ENCODE measurements around the gene TTC34.

The TTC34 gene

GRCh38 chr1:2641381-2642130, 159.9 kb downstream of the TTC34 start:
- DNase-seq (ENCODE audit: low spot score), result no peak

GRCh38 chr1:2640626-2641025, 160.9 kb downstream of the TTC34 start:
- DNase-seq (ENCODE audit: low spot score), result no peak

GRCh38 chr1:2639607-2640521, 161.6 kb downstream of the TTC34 start:
- DNase-seq (ENCODE audit: low spot score), result no peak

- no peak for DNase-seq (ENCODE audit: low spot score)
Measured at GRCh38 chr1:2639203-2639602, 162.3 kb downstream of the TTC34 start.

GRCh38 chr1:2638466-2639115, 162.9 kb downstream of the TTC34 start:
- no peak for DNase-seq (ENCODE audit: low spot score)

- DNase-seq (ENCODE audit: low spot score), result no peak
Measured at GRCh38 chr1:2637442-2638145, 163.9 kb downstream of the TTC34 start.

- no peak for DNase-seq (ENCODE audit: low spot score)
Measured at GRCh38 chr1:2636733-2637132, 164.8 kb downstream of the TTC34 start.

- DNase-seq (ENCODE audit: low spot score), result no peak
Measured at GRCh38 chr1:2635361-2636010, 166.0 kb downstream of the TTC34 start.

GRCh38 chr1:2633936-2634491, 167.5 kb downstream of the TTC34 start:
- no peak for DNase-seq (ENCODE audit: low spot score)

GRCh38 chr1:2633366-2633935, 168.0 kb downstream of the TTC34 start:
- no peak for DNase-seq (ENCODE audit: low spot score)

- DNase-seq (ENCODE audit: low spot score), result no peak
Measured at GRCh38 chr1:2632561-2633361, 168.7 kb downstream of the TTC34 start, which contains the start of gene MMEL1. TSS of gene MMEL1 (minus strand) at chr1:2633016. CDS start at chr1:2629484, 3,532 bp downstream.

- DNase-seq (ENCODE audit: low spot score), result no peak
Measured at GRCh38 chr1:2632051-2632430, 169.5 kb downstream of the TTC34 start.

GRCh38 chr1:2631136-2632050, 170.1 kb downstream of the TTC34 start:
- no peak for DNase-seq (ENCODE audit: low spot score)

GRCh38 chr1:2630498-2631135, 170.9 kb downstream of the TTC34 start:
- DNase-seq (ENCODE audit: low spot score), result no peak

- DNase-seq (ENCODE audit: low spot score), result no peak
Measured at GRCh38 chr1:2629627-2630497, 171.6 kb downstream of the TTC34 start.

GRCh38 chr1:2628933-2629626, 172.4 kb downstream of the TTC34 start:
- DNase-seq (ENCODE audit: low spot score), result no peak
